Smooth muscle cell (in vitro differentiated cells): Measurements from ENCODE around the gene IGF1R. TPM values are rescaled to one million over a fixed set of nuclear protein-coding genes. Genes with fewer than 3 reads are reported as not detected.

Source experiments
- DNase-seq: peaks from one replicate; lab custom pipeline; 2025; ENCODE audit not compliant: unreplicated experiment; lab: John Stamatoyannopoulos, UW
- H2AFZ ChIP-seq: fragments of 200-600 bp; sonication (generic); 2 replicates; pipeline ENCODE4 v1.6.0; 2016; ENCODE audit warnings: antibody characterized with exemption, low read depth, mild to moderate bottlenecking
- H3F3A ChIP-seq: fragments of 200-600 bp; sonication (generic); 2 replicates; pipeline ENCODE4 v1.6.0; 2017; ENCODE audit warnings: antibody characterized with exemption, low read depth
- H3K27ac ChIP-seq: fragments of 200-600 bp; sonication (generic); 2 replicates; pipeline ENCODE4 v1.5.1; 2016; ENCODE audit warnings: low read depth, mild to moderate bottlenecking
- H3K27me3 ChIP-seq: fragments of 200-600 bp; sonication (generic); 2 replicates; pipeline ENCODE4 v1.6.1; 2016; ENCODE audit warnings: low read depth, mild to moderate bottlenecking
- H3K36me3 ChIP-seq: fragments of 200-600 bp; sonication (generic); 2 replicates; pipeline ENCODE4 v1.5.1; 2016; ENCODE audit warnings: low read depth
- H3K4me1 ChIP-seq: fragments of 200-600 bp; sonication (generic); 2 replicates; pipeline ENCODE4 v1.5.1; 2016; ENCODE audit warnings: low read depth
- H3K4me2 ChIP-seq: fragments of 200-600 bp; sonication (generic); 2 replicates; pipeline ENCODE4 v1.6.0; 2016; ENCODE audit warnings: mild to moderate bottlenecking
- H3K4me3 ChIP-seq: fragments of 200-600 bp; sonication (generic); 2 replicates; pipeline ENCODE4 v1.5.1; 2016; ENCODE audit warnings: mild to moderate bottlenecking
- H3K79me2 ChIP-seq: fragments of 200-600 bp; sonication (generic); 2 replicates; pipeline ENCODE4 v1.6.0; 2016; ENCODE audit warnings: low read depth, mild to moderate bottlenecking
- H3K9ac ChIP-seq: fragments of 200-600 bp; sonication (generic); 2 replicates; pipeline ENCODE4 v1.6.0; 2016; ENCODE audit warnings: low read depth
- H3K9me3 ChIP-seq: fragments of 200-600 bp; sonication (generic); replicated peaks from 2 replicates; pipeline ENCODE4 v1.5.1; 2016; ENCODE audit warnings: low read depth
- H4K20me1 ChIP-seq: fragments of 200-600 bp; sonication (generic); 2 replicates; pipeline ENCODE4 v1.6.0; 2016; ENCODE audit warnings: low read depth
- WGBS: methylation state at CpG from one replicate; pipeline ENCODE4 v1.1.7; 2016; ENCODE audit warnings: low lambda C conversion rate; 5-methylcytosine and 5-hydroxymethylcytosine counted together
- polyA plus RNA-seq: library from polyadenylated mRNA; unstranded; fragments of >200 nt; fragmentation: Nextera tagmentation; extraction: Ambion mirVana; gene quantifications from 2 replicates; pipeline ENCODE4 v1.2.1, GENCODE V29; 2016
- total RNA-seq: library from RNA; depleted of rRNA; stranded (reverse); fragments of >200 nt; gene quantifications from 2 replicates; pipeline ENCODE4 v1.2.3, GENCODE V29; 2014
- TF ChIP-seq, protein P1 (sequence below): fragments of 200-600 bp; sonication (generic); IDR thresholded peaks from 2 replicates; pipeline ENCODE4 v1.5.1; 2017; ENCODE audit warnings: borderline replicate concordance, mild to moderate bottlenecking, antibody characterized with exemption; ENCODE audit not compliant: insufficient read depth, poor library complexity, severe bottlenecking

IGF1R gene
- total and polyA plus RNA-seq, 2 experiments from 2014 or later = 14.0 to 70.2 TPM

DNA sequence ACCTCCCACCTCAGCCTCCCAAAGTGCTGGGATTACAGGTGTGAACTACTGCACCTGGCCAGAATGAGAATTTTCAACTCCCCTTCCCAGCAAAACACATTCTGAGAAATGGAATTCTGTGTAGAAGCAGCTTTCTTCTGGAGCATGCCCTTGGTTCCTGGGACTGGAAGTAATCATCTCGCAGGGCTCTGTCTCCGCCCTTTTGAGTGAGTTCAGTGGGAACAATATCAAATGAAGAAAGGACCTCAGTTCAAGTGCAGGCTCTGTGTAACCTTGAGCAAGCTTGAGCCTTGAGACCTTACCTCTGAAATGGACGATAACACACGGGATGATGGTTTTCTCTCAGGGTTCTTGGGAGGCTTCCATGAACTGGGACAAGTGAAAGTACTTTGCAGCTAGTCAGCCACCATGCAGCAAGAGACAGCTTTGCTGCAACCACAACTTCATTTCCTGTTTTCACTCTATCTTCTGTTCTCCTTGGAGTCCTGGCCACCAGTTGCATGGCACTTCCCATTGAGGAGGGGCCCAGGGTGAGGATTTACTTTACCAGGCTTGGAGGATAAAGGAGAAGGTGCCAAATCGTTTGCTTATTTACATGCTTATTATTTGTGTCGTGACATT, 35.7 kb upstream of the IGF1R start:
- no peaks in the 10 kb centered on the region for H3F3A ChIP-seq
- no peak for DNase-seq

DNA sequence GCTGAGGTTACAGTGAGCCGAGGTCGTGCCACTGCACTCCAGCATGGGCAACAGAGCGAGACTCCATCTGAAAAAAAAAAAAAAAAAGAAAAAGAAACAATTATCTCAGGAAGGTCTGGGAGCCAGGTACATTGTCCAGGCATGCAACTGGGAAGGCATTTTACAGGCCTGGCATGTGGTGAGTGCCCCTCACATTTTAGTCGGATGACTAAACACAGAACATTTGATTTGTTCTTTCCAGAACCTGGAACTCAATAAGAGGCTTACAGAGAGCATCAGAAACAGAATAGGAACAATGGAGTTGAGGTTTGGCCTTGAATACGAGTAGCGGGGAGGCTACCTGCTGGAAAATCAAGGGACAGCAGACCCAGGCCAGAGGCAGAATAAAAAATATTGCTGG, 33.7 kb upstream of the IGF1R start:
- Histone ChIP-seq H3K4me3 (no peak overlapping the region), H3F3A (no peaks in the 10 kb centered on the region), H3K4me2 (no peak overlapping the region), H3K9ac (no peak overlapping the region), H3K27ac (no peak overlapping the region), H2AFZ (no peak overlapping the region), H4K20me1 (no peaks in the 10 kb centered on the region), H3K27me3 (no peaks in the 10 kb centered on the region), H3K79me2 (no peaks in the 10 kb centered on the region), H3K9me3 (no peaks in the 10 kb centered on the region), H3K36me3 (no peaks in the 10 kb centered on the region), H3K4me1 (no peaks in the 10 kb centered on the region)
- TF ChIP-seq, protein P1, sequence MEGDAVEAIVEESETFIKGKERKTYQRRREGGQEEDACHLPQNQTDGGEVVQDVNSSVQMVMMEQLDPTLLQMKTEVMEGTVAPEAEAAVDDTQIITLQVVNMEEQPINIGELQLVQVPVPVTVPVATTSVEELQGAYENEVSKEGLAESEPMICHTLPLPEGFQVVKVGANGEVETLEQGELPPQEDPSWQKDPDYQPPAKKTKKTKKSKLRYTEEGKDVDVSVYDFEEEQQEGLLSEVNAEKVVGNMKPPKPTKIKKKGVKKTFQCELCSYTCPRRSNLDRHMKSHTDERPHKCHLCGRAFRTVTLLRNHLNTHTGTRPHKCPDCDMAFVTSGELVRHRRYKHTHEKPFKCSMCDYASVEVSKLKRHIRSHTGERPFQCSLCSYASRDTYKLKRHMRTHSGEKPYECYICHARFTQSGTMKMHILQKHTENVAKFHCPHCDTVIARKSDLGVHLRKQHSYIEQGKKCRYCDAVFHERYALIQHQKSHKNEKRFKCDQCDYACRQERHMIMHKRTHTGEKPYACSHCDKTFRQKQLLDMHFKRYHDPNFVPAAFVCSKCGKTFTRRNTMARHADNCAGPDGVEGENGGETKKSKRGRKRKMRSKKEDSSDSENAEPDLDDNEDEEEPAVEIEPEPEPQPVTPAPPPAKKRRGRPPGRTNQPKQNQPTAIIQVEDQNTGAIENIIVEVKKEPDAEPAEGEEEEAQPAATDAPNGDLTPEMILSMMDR = no peak
- 85% methylated on average over 6 of the region's 6 CpGs for WGBS
- no peak for DNase-seq

More for the DNA sequence above, 35.7 kb upstream of the IGF1R start:
- 91% methylated on average over 6 of the region's 6 CpGs for WGBS
- Histone ChIP-seq H3K79me2 (no peaks in the 10 kb centered on the region), H4K20me1 (no peaks in the 10 kb centered on the region), H3K27me3 (no peaks in the 10 kb centered on the region), H3K4me2 (no peak overlapping the region), H3K9ac (no peak overlapping the region), H3K36me3 (no peaks in the 10 kb centered on the region), H2AFZ (no peak overlapping the region), H3K9me3 (no peaks in the 10 kb centered on the region), H3K4me3 (no peak overlapping the region), H3K27ac (no peak overlapping the region), H3K4me1 (no peaks in the 10 kb centered on the region)
- TF ChIP-seq, protein P1 = no peak

DNA sequence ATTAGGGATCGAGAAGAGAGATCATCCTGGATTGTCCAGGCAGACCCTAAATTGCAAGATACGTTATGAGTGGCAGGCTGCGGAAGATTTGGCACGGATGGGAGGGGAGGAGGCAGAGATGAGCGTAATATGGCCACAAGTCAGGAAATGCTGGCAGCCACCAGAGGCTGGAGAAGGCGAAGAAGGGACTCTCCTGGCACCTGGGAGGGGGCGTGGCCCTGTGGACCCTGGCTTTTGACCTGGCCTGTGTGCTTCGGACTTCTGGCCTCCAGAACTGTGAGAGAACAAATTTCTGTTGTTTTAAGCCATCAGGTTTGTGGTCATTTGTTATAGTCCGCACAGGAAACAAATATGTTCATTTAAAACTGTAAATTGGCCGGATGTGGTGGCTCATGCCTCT, 31.9 kb upstream of the IGF1R start:
- Histone ChIP-seq H3K9me3 (no peaks in the 10 kb centered on the region), H3K79me2 (no peaks in the 10 kb centered on the region), H3F3A (no peaks in the 10 kb centered on the region), H3K27ac (no peak overlapping the region), H3K4me1 (peaks cover 4% of the 10 kb centered on the region), H3K27me3 (no peaks in the 10 kb centered on the region), H3K36me3 (no peaks in the 10 kb centered on the region), H3K4me3 (no peak overlapping the region), H3K4me2 (no peak overlapping the region), H3K9ac (no peak overlapping the region), H4K20me1 (no peaks in the 10 kb centered on the region), H2AFZ (no peak overlapping the region)
- 82% methylated on average over 10 of the region's 10 CpGs for WGBS
- TF ChIP-seq, protein P1 = no peak
- no peak for DNase-seq
